SK-N-MC (cell line): ENCODE measurements around the gene BACE1-AS.

ENCODE experiments used
- DNase-seq: peaks from one replicate; pipeline ENCODE4 v3.0.0-alpha.2; 2011; ENCODE audit warnings: low read depth, low spot score
- H3K27ac ChIP-seq: fragments of 200-600 bp; sonication (generic); 2 replicates; pipeline ENCODE4 v1.5.1; 2016; ENCODE audit warnings: mixed run types
- H3K36me3 ChIP-seq: fragments of 200-600 bp; sonication (generic); 2 replicates; pipeline ENCODE4 v1.6.1; 2017; ENCODE audit warnings: antibody characterized with exemption, low read length, mixed read lengths; ENCODE audit not compliant: insufficient read depth
- H3K4me3 ChIP-seq: fragments of 200-600 bp; sonication (generic); 2 replicates; pipeline ENCODE4 v1.5.1; 2016
- H3K9ac ChIP-seq: fragments of 200-600 bp; sonication (generic); 2 replicates; pipeline ENCODE4 v1.8.0; 2017; ENCODE audit warnings: mixed run types, mixed read lengths; ENCODE audit not compliant: insufficient read length
- H3K9me3 ChIP-seq: fragments of 200-600 bp; sonication (generic); 2 replicates; pipeline ENCODE4 v1.6.1; 2017; ENCODE audit warnings: low read depth, mild to moderate bottlenecking, antibody characterized with exemption, low read length, moderate library complexity, mixed read lengths
- EZH2 ChIP-seq: fragments of 200-600 bp; sonication (generic); IDR thresholded peaks from one replicate; pipeline ENCODE4 v1.6.1; 2017; ENCODE audit warnings: antibody characterized with exemption
- FOXP2 ChIP-seq: optimal IDR thresholded peaks from 2 replicates; pipeline ENCODE3; 2011; ENCODE audit warnings: mild to moderate bottlenecking, moderate library complexity; ENCODE audit not compliant: insufficient read depth; ENCODE audit errors: extremely low read length, control extremely low read depth
- POLR2AphosphoS5 ChIP-seq: IDR thresholded peaks from 2 replicates; pipeline ENCODE4 v1.6.1; 2012; ENCODE audit warnings: mild to moderate bottlenecking, low read depth, low read length, borderline replicate concordance

BACE1-AS gene

GRCh38 chr11:117327567-117328374 is 36.6 kb downstream of the BACE1-AS start, which contains the start of gene CEP164:
CEP164 (plus strand) TSS chr11:117327854; CDS start chr11:117338587, 10,733 bp downstream.
- TF ChIP-seq FOXP2 (no peak), POLR2AphosphoS5 (peak; percentile 66)
- H3K4me3 ChIP-seq, result peak within 1 kb of the TSS; percentile 92
- no peaks in the 10 kb centered on the region for H3K36me3 ChIP-seq
- H3K9me3 ChIP-seq, result no peaks in the 10 kb centered on the region
- peak; percentile 75 for DNase-seq
- H3K27ac ChIP-seq, result peak within 1 kb of the TSS; percentile 40
- H3K9ac ChIP-seq, result peak within 1 kb of the TSS; percentile 80

- Histone ChIP-seq H3K4me3 (peak overlapping the region; percentile 92), H3K9ac (peak overlapping the region; percentile 80), H3K36me3 (no peaks in the 10 kb centered on the region), H3K27ac (peak overlapping the region; percentile 40; the same call in 1 of the 2 replicates), H3K9me3 (no peaks in the 10 kb centered on the region)
- no peak for TF ChIP-seq POLR2AphosphoS5
- TF ChIP-seq EZH2, result no peak
- TF ChIP-seq FOXP2, result no peak
- DNase-seq, result no peak
Measured at GRCh38 chr11:117328375-117329010, 37.3 kb downstream of the BACE1-AS start.

GRCh38 chr11:117332843-117333242 is 41.7 kb downstream of the BACE1-AS start:
- Histone ChIP-seq H3K9me3 (no peaks in the 10 kb centered on the region), H3K27ac (no peak overlapping the region), H3K36me3 (no peaks in the 10 kb centered on the region), H3K4me3 (no peak overlapping the region), H3K9ac (no peak overlapping the region)
- no peak for DNase-seq
- TF ChIP-seq POLR2AphosphoS5 (no peak), EZH2 (no peak), FOXP2 (no peak)

- no peak overlapping the region for H3K9ac ChIP-seq
- H3K4me3 ChIP-seq, result no peak overlapping the region
- H3K9me3 ChIP-seq, result no peaks in the 10 kb centered on the region
- no peak for DNase-seq
- no peaks in the 10 kb centered on the region for H3K36me3 ChIP-seq
- H3K27ac ChIP-seq, result no peak overlapping the region
- TF ChIP-seq POLR2AphosphoS5 (no peak), FOXP2 (no peak), EZH2 (no peak)
Measured at GRCh38 chr11:117333917-117334316, 42.8 kb downstream of the BACE1-AS start.

- no peaks in the 10 kb centered on the region for H3K9me3 ChIP-seq
- H3K4me3 ChIP-seq, result no peak overlapping the region
- no peak for DNase-seq
- no peak overlapping the region for H3K27ac ChIP-seq
- H3K36me3 ChIP-seq, result peaks cover 3% of the 10 kb centered on the region; the same call in 1 of the 2 replicates
- H3K9ac ChIP-seq, result no peak overlapping the region
- TF ChIP-seq EZH2 (no peak), POLR2AphosphoS5 (no peak), FOXP2 (no peak)
Measured at GRCh38 chr11:117334896-117335295, 43.8 kb downstream of the BACE1-AS start.

GRCh38 chr11:117335399-117335798 is 44.3 kb downstream of the BACE1-AS start:
- DNase-seq, result no peak
- Histone ChIP-seq H3K9me3 (no peaks in the 10 kb centered on the region), H3K36me3 (peaks cover 3% of the 10 kb centered on the region; the same call in 1 of the 2 replicates), H3K4me3 (no peak overlapping the region), H3K27ac (no peak overlapping the region), H3K9ac (no peak overlapping the region)
- TF ChIP-seq EZH2, result no peak
- TF ChIP-seq POLR2AphosphoS5, result no peak
- no peak for TF ChIP-seq FOXP2

- Histone ChIP-seq H3K4me3 (no peak overlapping the region), H3K9ac (no peak overlapping the region), H3K36me3 (peaks cover 3% of the 10 kb centered on the region; the same call in 1 of the 2 replicates), H3K9me3 (no peaks in the 10 kb centered on the region), H3K27ac (no peak overlapping the region)
- no peak for TF ChIP-seq POLR2AphosphoS5
- TF ChIP-seq FOXP2, result no peak
- TF ChIP-seq EZH2, result no peak
- DNase-seq, result no peak
Measured at GRCh38 chr11:117337076-117337475, 45.9 kb downstream of the BACE1-AS start.
